BLaER1 treated with 17β-estradiol and CSF1 and Interleukin-3, amounts not matched to agents 10 nM and 100 nM (cell line): ENCODE results near the gene INO80B.
"Not testable (repeated sequence)": the region's sequence is repeated elsewhere in the genome, so short reads cannot be mapped to it uniquely, and the experiment has no call there.

Experiments used
- H3K27ac ChIP-seq, 11 experiments: shearing (Covaris generic); formaldehyde crosslinking; 2 replicates each; pipeline ENCODE4 v1.8.1; 2022
- H3K27me3 ChIP-seq, 11 experiments: shearing (Covaris generic); formaldehyde crosslinking; 2 replicates each; pipeline ENCODE4 v1.8.1; 2022
- H3K36me3 ChIP-seq, 11 experiments: shearing (Covaris generic); formaldehyde crosslinking; 2 replicates each; pipeline ENCODE4 v1.8.1; 2022
- H3K4me1 ChIP-seq, 10 experiments: shearing (Covaris generic); formaldehyde crosslinking; 2 replicates each; pipeline ENCODE4 v1.8.1; 2022
- H3K4me2 ChIP-seq, 11 experiments: shearing (Covaris generic); formaldehyde crosslinking; 2 replicates each; pipeline ENCODE4 v1.8.1; 2022
- H3K4me3 ChIP-seq, 10 experiments: shearing (Covaris generic); formaldehyde crosslinking; 2 replicates each; pipeline ENCODE4 v1.8.1; 2022
- H3K9ac ChIP-seq, 11 experiments: shearing (Covaris generic); formaldehyde crosslinking; 2 replicates each; pipeline ENCODE4 v1.8.1; 2022
- H3K9me3 ChIP-seq, 11 experiments: shearing (Covaris generic); formaldehyde crosslinking; replicated peaks in 1 of 11; 2 replicates each; pipeline ENCODE4 v1.8.1; 2022
- H4K20me1 ChIP-seq, 11 experiments: shearing (Covaris generic); formaldehyde crosslinking; 2 replicates each; pipeline ENCODE4 v1.8.1; 2022
- Cebpa-rat ChIP-seq, 11 experiments: shearing (Covaris generic); IDR thresholded peaks; 2 replicates each; pipeline ENCODE4 v1.8.1; 2022

INO80B gene

GRCh38 chr2:74417197-74417596, 37.7 kb upstream of the INO80B start:
- TF ChIP-seq Cebpa-rat (IDR thresholded peaks at IDR 0.05): no peak
- Histone ChIP-seq H3K9ac (no peak overlapping the region), H3K27me3 (peaks cover 31 to 60% (median 50%) of the 10 kb centered on the region in 11 experiments), H4K20me1 (no peaks in the 10 kb centered on the region), H3K9me3 (no peaks in the 10 kb centered on the region), H3K4me1 (peaks cover 54 to 73% (median 63%) of the 10 kb centered on the region in 10 experiments), H3K4me3 (no peak overlapping the region), H3K36me3 (no peaks in the 10 kb centered on the region), H3K27ac (no peak overlapping the region), H3K4me2 (no peak overlapping the region)

DNA sequence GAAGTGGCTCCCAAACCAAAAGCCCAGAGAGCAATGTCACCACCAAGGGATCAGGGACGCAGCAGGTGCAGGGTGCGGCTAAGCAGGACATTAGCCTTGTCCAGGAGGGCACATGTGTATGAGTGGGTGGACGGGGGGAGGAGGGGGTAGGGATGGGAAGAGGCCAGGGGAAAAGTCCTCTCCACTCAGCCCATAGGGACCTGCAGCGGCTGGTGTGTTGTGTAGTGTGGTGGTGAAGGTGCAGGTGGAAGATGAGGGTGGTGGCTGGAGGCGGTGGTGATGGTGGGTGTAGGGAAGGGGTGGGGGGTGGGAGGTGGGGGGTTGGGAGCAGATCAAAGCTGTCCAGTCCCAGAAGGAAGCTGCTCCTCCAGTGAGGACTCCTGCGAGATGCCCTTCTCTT, 37.1 kb upstream of the INO80B start:
- H3K4me2 ChIP-seq: no peak overlapping the region
- peaks cover 31 to 60% (median 50%) of the 10 kb centered on the region in 11 experiments for H3K27me3 ChIP-seq
- no peaks in the 10 kb centered on the region for H4K20me1 ChIP-seq
- no peaks in the 10 kb centered on the region for H3K36me3 ChIP-seq
- TF ChIP-seq Cebpa-rat (IDR thresholded peaks at IDR 0.05): no peak
- no peak overlapping the region for H3K4me3 ChIP-seq
- no peak overlapping the region for H3K9ac ChIP-seq
- H3K9me3 ChIP-seq: no peaks in the 10 kb centered on the region
- no peak overlapping the region for H3K27ac ChIP-seq
- peaks cover 60 to 78% (median 69%) of the 10 kb centered on the region in 10 experiments for H3K4me1 ChIP-seq

DNA sequence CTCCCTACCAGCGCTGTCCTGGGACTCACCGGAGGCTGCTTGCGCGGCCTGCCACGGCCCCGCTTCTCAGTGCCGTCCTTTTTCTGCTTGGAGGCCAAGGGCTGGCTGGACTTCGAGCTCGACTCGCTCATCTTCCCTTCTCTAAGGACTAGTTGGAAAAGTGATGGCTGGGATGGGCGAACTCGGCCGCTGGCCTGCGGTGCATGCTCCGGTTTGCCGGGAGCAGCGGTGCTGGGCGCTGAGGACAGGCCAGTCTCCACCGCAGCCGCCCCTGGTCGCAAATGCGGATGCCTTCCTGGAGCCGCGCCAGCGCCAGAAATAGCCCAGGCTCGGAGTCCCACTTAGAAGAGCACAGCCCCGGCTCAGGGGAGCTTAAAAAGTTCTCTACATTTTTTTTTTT, 36.6 kb upstream of the INO80B start:
- Histone ChIP-seq H3K4me1 (peaks cover 61 to 74% (median 65%) of the 10 kb centered on the region in 10 experiments), H3K36me3 (no peaks in the 10 kb centered on the region), H3K4me2 (peak overlapping the region in 2 of 11 experiments; percentile 7 to 92; a peak in 1 of 22 replicates), H3K4me3 (no peak overlapping the region), H3K27me3 (peaks cover 31 to 60% (median 50%) of the 10 kb centered on the region in 11 experiments), H3K9me3 (no peaks in the 10 kb centered on the region), H3K9ac (no peak overlapping the region), H4K20me1 (no peaks in the 10 kb centered on the region), H3K27ac (no peak overlapping the region)
- TF ChIP-seq Cebpa-rat (IDR thresholded peaks at IDR 0.05): no peak

- H3K4me2 ChIP-seq: peak overlapping the region in 10 of 11 experiments; percentile 12 to 96 (median 72); a peak in 16 of 22 replicates
- peak overlapping the region in 1 of 11 experiments; percentile 23; a peak in 1 of 22 replicates for H3K9ac ChIP-seq
- peak overlapping the region in 1 of 11 experiments; percentile 29; a peak in 2 of 22 replicates for H3K27ac ChIP-seq
- H3K36me3 ChIP-seq: peaks cover 0 to 4% (median 0%) of the 10 kb centered on the region in 11 experiments; a peak in 2 of 22 replicates
- no peaks in the 10 kb centered on the region for H4K20me1 ChIP-seq
- H3K9me3 ChIP-seq: no peaks in the 10 kb centered on the region
- H3K4me3 ChIP-seq: no peak overlapping the region
- no peak for TF ChIP-seq Cebpa-rat (IDR thresholded peaks at IDR 0.05)
- peaks cover 26 to 52% (median 45%) of the 10 kb centered on the region in 11 experiments for H3K27me3 ChIP-seq
- H3K4me1 ChIP-seq: peaks cover 51 to 64% (median 55%) of the 10 kb centered on the region in 10 experiments
Observed at GRCh38 chr2:74419345-74419744, 35.5 kb upstream of the INO80B start.

- no peak overlapping the region for H3K4me3 ChIP-seq
- peaks cover 19 to 45% (median 39%) of the 10 kb centered on the region in 11 experiments for H3K27me3 ChIP-seq
- peaks cover 2 to 11% (median 6%) of the 10 kb centered on the region in 11 experiments; a peak in 19 of 22 replicates for H3K36me3 ChIP-seq
- peak overlapping the region in 2 of 11 experiments; percentile 71 to 86; a peak in 2 of 22 replicates for H3K27ac ChIP-seq
- H3K9me3 ChIP-seq: no peaks in the 10 kb centered on the region
- no peak for TF ChIP-seq Cebpa-rat (IDR thresholded peaks at IDR 0.05)
- peaks cover 44 to 57% (median 48%) of the 10 kb centered on the region in 10 experiments for H3K4me1 ChIP-seq
- H4K20me1 ChIP-seq: no peaks in the 10 kb centered on the region
- no peak overlapping the region for H3K9ac ChIP-seq
- peak overlapping the region; percentile 86 to 96 (median 92); a peak in 17 of 22 replicates for H3K4me2 ChIP-seq
Observed at GRCh38 chr2:74420006-74420405, 34.9 kb upstream of the INO80B start.

DNA sequence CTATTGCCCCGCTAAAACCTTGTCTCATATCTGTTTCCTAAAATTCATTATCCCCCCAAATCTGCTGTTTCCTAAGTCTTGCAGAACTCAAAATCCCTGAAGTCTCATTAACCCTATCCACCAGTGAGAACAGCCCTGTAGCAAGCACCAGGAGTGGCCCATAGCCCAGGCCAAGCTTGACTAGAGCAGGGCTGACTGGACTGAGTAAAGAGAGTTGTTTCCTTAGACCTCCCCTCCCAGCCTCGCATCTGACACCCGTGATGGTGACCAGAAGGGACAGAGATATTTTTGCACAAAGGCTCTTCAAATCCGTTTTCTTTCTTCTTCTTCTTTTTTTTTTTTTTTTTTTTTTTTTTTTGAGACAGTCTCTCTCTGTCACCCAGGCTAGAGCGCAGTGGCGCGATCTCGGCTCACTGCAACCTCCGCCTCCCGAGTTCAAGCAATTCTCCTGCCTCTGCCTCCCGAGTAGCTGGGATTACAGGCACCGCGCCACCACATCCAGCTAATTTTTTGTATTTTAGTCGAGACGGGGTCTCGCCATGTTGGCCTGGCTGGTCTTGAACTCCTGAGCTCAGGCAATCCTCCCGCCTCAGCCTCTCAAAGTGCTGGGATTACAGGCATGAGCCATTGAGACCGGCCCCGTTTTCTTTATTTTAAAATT, 34.3 kb upstream of the INO80B start:
- H3K4me2 ChIP-seq: peak overlapping the region; percentile 86 to 96 (median 92)
- H3K36me3 ChIP-seq: peaks cover 8 to 17% (median 12%) of the 10 kb centered on the region in 11 experiments; a peak in 20 of 22 replicates
- peak overlapping the region in 8 of 11 experiments; percentile 68 to 83 (median 77); a peak in 11 of 22 replicates for H3K9ac ChIP-seq
- H3K27ac ChIP-seq: peak overlapping the region in 9 of 11 experiments; percentile 52 to 86 (median 69); a peak in 12 of 22 replicates
- not testable (repeated sequence) for H3K9me3 ChIP-seq, H4K20me1 ChIP-seq
- H3K4me3 ChIP-seq: peak overlapping the region; percentile 58 to 88 (median 79); a peak in 18 of 20 replicates
- peaks cover 14 to 40% (median 33%) of the 10 kb centered on the region in 11 experiments for H3K27me3 ChIP-seq
- H3K4me1 ChIP-seq: peaks cover 38 to 52% (median 43%) of the 10 kb centered on the region in 10 experiments

DNA sequence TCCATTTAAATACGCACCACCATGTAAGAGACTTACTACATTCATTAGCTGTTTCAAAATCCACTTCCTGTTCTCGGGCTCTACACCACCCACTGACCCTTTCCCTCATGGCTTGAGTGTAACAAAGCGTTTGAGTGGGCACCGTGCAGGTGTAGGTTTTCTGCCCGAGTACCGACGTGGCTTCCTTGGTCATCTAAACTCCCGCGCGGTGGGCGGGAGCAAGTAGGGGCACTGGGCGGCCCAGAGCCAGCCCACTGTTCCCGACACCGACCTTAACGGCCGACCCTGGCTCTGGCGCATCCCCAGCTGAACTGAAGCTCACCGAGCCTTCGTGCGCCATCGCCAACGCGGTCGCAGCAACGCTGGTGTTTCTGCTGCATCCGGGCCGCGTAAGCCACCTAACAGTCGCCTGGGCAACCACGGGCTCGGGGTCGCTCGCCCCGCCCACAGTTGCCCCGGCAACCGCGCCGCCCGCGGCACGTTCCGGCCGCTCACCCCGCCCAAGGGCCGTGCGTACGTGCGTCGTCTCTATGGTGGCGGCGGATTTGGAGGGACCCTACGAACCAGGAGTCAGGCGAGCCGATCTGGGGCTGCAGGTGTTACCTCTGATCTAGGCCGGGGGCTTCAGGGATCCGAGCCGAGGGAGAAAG, 33.5 kb upstream of the INO80B start, which contains the start of the genes C2orf81 and WDR54:
Gene C2orf81 (minus strand): TSS at position 399 of the 650 bp plus-strand sequence. CDS start 59 bp downstream, at position 340.
Gene WDR54 (plus strand): TSS at position 510 of the 650 bp plus-strand sequence. CDS start 424 bp downstream, outside the sequence.
- Histone ChIP-seq H3K27ac (peak within 1 kb of the TSS in 10 of 11 experiments; percentile 52 to 86 (median 70); a peak in 21 of 22 replicates), H3K36me3 (peaks cover 16 to 24% (median 19%) of the 10 kb centered on the region in 11 experiments; a peak in 20 of 22 replicates)

DNA sequence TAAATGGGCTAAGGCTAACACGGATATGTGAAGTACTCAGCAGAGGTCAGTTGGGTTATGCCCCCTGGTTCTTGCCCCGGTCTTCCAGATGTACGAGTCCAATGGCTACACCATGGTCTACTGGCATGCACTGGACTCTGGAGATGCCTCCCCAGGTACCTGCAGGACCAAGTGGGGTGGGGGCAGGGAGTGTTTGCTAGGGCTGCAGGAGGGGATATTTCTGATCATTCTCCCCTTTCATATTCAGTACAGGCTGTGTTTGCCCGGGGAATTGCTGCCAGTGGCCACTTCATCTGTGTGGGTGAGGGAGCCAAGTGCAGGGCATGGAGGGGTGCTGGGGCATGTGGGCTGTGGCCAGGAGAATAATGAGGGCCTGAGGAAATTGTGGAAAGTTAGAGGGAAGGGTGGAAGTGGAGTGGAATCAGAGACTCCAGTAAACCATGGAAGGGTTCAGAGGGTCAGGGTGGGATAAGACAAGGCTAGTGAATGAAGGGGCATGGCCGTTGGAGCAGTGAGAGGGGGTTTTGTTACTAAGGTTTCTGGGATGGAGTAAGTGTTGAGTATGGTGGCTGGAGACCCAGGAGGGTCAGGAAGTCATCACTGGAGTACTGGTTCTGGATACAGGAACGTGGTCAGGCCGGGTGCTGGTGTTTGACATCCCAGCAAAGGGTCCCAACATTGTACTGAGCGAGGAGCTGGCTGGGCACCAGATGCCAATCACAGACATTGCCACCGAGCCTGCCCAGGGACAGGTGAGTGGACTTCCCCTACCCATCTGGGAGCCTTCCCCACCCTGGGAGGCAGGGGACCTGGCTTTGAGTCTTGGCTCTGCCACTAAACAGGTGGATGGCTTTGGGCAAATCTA, 31.4 kb upstream of the INO80B start:
- peaks cover 0 to 3% (median 0%) of the 10 kb centered on the region in 11 experiments; a peak in 1 of 22 replicates for H4K20me1 ChIP-seq
- peaks cover 30 to 46% (median 34%) of the 10 kb centered on the region in 10 experiments for H3K4me1 ChIP-seq
- H3K9me3 ChIP-seq: no peaks in the 10 kb centered on the region
- TF ChIP-seq Cebpa-rat (IDR thresholded peaks at IDR 0.05): no peak
- H3K27ac ChIP-seq: no peak overlapping the region
- H3K27me3 ChIP-seq: peaks cover 0 to 16% (median 11%) of the 10 kb centered on the region in 11 experiments; a peak in 14 of 22 replicates
- no peak overlapping the region for H3K4me3 ChIP-seq
- H3K36me3 ChIP-seq: peaks cover 36 to 46% (median 38%) of the 10 kb centered on the region in 11 experiments
- no peak overlapping the region for H3K9ac ChIP-seq
- H3K4me2 ChIP-seq: peak overlapping the region in 2 of 11 experiments; percentile 91 to 95; a peak in 2 of 22 replicates

More for the DNA sequence above, 33.5 kb upstream of the INO80B start, which contains the start of the genes C2orf81 and WDR54:
- TF ChIP-seq Cebpa-rat (IDR thresholded peaks at IDR 0.05): no peak
- peak within 1 kb of the TSS; percentile 67 to 83 (median 76); a peak in 21 of 22 replicates for H3K9ac ChIP-seq
- H3K4me2 ChIP-seq: peak within 1 kb of the TSS; percentile 86 to 96 (median 92)
- no peaks in the 10 kb centered on the region for H4K20me1 ChIP-seq
- peaks cover 6 to 32% (median 25%) of the 10 kb centered on the region in 11 experiments for H3K27me3 ChIP-seq
- H3K4me3 ChIP-seq: peak within 1 kb of the TSS; percentile 58 to 88 (median 79)
- H3K4me1 ChIP-seq: peaks cover 31 to 44% (median 35%) of the 10 kb centered on the region in 10 experiments
- no peaks in the 10 kb centered on the region for H3K9me3 ChIP-seq
